A673 (cell line): ENCODE data around the gene GADD45GIP1. TPM values are rescaled to one million over a fixed set of nuclear protein-coding genes. Genes with fewer than 3 reads are reported as not detected.

ENCODE experiments used
- BruUV-seq: library from RNA; stranded (reverse); fragments of 400-500 nt; replicated peaks from 2 replicates; lab custom pipeline; 2021; lab: Mats Ljungman, UMichigan
- CTCF ChIA-PET: fragments of 300-600 bp; sonication (Branson Sonifier 250); formaldehyde crosslinking; loops from one replicate; lab custom pipeline; 2022; ENCODE audit warnings: antibody characterized with exemption; lab: Charles Lee
- POLR2A ChIA-PET: fragments of 300-600 bp; sonication (Branson Sonifier 250); formaldehyde crosslinking; loops from one replicate; lab custom pipeline; 2022; ENCODE audit warnings: antibody characterized with exemption; ENCODE audit not compliant: low non-redundant PET; lab: Charles Lee
- DNase-seq: peaks from one replicate; pipeline ENCODE4 v3.0.0-alpha.2; 2015; ENCODE audit warnings: low spot score
- H3K27ac ChIP-seq: fragments of 200-600 bp; sonication (generic); 2 replicates; pipeline ENCODE4 v1.5.1; 2016; ENCODE audit warnings: mixed run types, low read depth, mild to moderate bottlenecking, mixed read lengths, antibody characterized with exemption, low read length; ENCODE audit not compliant: poor library complexity, severe bottlenecking
- H3K27me3 ChIP-seq: fragments of 200-600 bp; sonication (generic); replicated peaks from 2 replicates; pipeline ENCODE4 v1.6.1; 2017; ENCODE audit warnings: mixed run types, low read depth, mild to moderate bottlenecking, mixed read lengths, antibody characterized with exemption, low read length; ENCODE audit not compliant: insufficient read depth, poor library complexity
- H3K36me3 ChIP-seq: fragments of 200-600 bp; sonication (generic); 2 replicates; pipeline ENCODE4 v1.6.1; 2016; ENCODE audit warnings: mixed run types, mild to moderate bottlenecking, mixed read lengths, antibody characterized with exemption, low read length; ENCODE audit not compliant: insufficient read depth, poor library complexity, severe bottlenecking
- H3K4me1 ChIP-seq: fragments of 200-600 bp; sonication (generic); 2 replicates; pipeline ENCODE4 v1.6.1; 2017; ENCODE audit warnings: mixed run types, mild to moderate bottlenecking, mixed read lengths, antibody characterized with exemption, low read length; ENCODE audit not compliant: insufficient read depth, poor library complexity, severe bottlenecking
- H3K4me3 ChIP-seq: fragments of 200-600 bp; sonication (generic); 2 replicates; pipeline ENCODE4 v1.5.1; 2016; ENCODE audit warnings: low read depth, mixed run types, mild to moderate bottlenecking, mixed read lengths, low read length; ENCODE audit not compliant: poor library complexity, severe bottlenecking
- H3K9me3 ChIP-seq: fragments of 200-600 bp; sonication (generic); 2 replicates; pipeline ENCODE4 v1.6.1; 2016; ENCODE audit warnings: mixed run types, low read depth, mild to moderate bottlenecking, mixed read lengths, antibody characterized with exemption, low read length; ENCODE audit not compliant: poor library complexity, severe bottlenecking
- CTCF ChIP-seq: fragments of 300-800, 200-600 bp; sonication (generic); conservative IDR thresholded peaks from 2 replicates; pipeline ENCODE4 v1.5.1; 2017; ENCODE audit warnings: low read depth, mild to moderate bottlenecking, antibody characterized with exemption, low read length, moderate library complexity, mixed read lengths
- EZH2 ChIP-seq: fragments of 200-600 bp; sonication (generic); IDR thresholded peaks from 2 replicates; pipeline ENCODE4 v1.6.1; 2017; ENCODE audit warnings: borderline replicate concordance, low read depth, mild to moderate bottlenecking, mixed read lengths, antibody characterized with exemption, low read length; ENCODE audit not compliant: poor library complexity, severe bottlenecking
- intact Hi-C: fragments of 100-400 bp; cut with micrococcal nuclease; formaldehyde crosslinking; loops from one replicate; pipeline ENCODE4 v1.10.0; 2022; ENCODE audit not compliant: unreplicated experiment
- total RNA-seq: library from RNA; stranded (reverse); gene quantifications from 2 replicates; pipeline ENCODE4 v1.2.3, GENCODE V29; 2021

Gene GADD45GIP1
- total RNA-seq, 1 experiment from 2014 or later = 67.5 TPM

GRCh38 chr19:12987781-12988180, 30.8 kb upstream of the GADD45GIP1 start:
- no peak for TF ChIP-seq EZH2
- no peak for TF ChIP-seq CTCF
- ChIA-PET POLR2A (no interaction called here), CTCF (no interaction called here)
- Histone ChIP-seq H3K27ac (no peak overlapping the region), H3K36me3 (no peaks in the 10 kb centered on the region), H3K4me1 (peaks cover 6% of the 10 kb centered on the region), H3K4me3 (no peak overlapping the region), H3K27me3 (no peaks in the 10 kb centered on the region), H3K9me3 (no peaks in the 10 kb centered on the region)
- no peak for DNase-seq
- no TSS peak for BruUV-seq
- intact Hi-C loops = no loop called here

GRCh38 chr19:12987190-12987589, 30.2 kb upstream of the GADD45GIP1 start:
- no peak for TF ChIP-seq CTCF
- no peak for TF ChIP-seq EZH2
- H3K4me1 ChIP-seq = peaks cover 6% of the 10 kb centered on the region
- no peak for DNase-seq
- no peaks in the 10 kb centered on the region for H3K27me3 ChIP-seq
- intact Hi-C loops = no loop called here
- H3K36me3 ChIP-seq = no peaks in the 10 kb centered on the region
- BruUV-seq = no TSS peak
- no peak overlapping the region for H3K4me3 ChIP-seq
- no peaks in the 10 kb centered on the region for H3K9me3 ChIP-seq
- ChIA-PET POLR2A (no interaction called here), CTCF (no interaction called here)
- no peak overlapping the region for H3K27ac ChIP-seq

- intact Hi-C loops = no loop called here
- no peak for TF ChIP-seq CTCF
- no peak for TF ChIP-seq EZH2
- Histone ChIP-seq H3K27ac (no peak overlapping the region), H3K4me1 (peaks cover 6% of the 10 kb centered on the region), H3K27me3 (no peaks in the 10 kb centered on the region), H3K4me3 (no peak overlapping the region), H3K36me3 (no peaks in the 10 kb centered on the region), H3K9me3 (no peaks in the 10 kb centered on the region)
- POLR2A ChIA-PET = no interaction called here
- CTCF ChIA-PET = no interaction called here
- DNase-seq = no peak
- BruUV-seq = no TSS peak
Observed at GRCh38 chr19:12986726-12987125, 29.7 kb upstream of the GADD45GIP1 start.
